NK-92 (cell line): ENCODE data around the gene ZNF398.
A peak's percentile ranks its signal among the peaks of the same experiment; 100 is the strongest.
"Not testable (repeated sequence)": the region's sequence is repeated elsewhere in the genome, so short reads cannot be mapped to it uniquely, and the experiment has no call there.

ENCODE experiments used
- DNase-seq: peaks from one replicate; lab custom pipeline; 2025; ENCODE audit not compliant: unreplicated experiment; lab: John Stamatoyannopoulos, UW

The ZNF398 gene, protein sequence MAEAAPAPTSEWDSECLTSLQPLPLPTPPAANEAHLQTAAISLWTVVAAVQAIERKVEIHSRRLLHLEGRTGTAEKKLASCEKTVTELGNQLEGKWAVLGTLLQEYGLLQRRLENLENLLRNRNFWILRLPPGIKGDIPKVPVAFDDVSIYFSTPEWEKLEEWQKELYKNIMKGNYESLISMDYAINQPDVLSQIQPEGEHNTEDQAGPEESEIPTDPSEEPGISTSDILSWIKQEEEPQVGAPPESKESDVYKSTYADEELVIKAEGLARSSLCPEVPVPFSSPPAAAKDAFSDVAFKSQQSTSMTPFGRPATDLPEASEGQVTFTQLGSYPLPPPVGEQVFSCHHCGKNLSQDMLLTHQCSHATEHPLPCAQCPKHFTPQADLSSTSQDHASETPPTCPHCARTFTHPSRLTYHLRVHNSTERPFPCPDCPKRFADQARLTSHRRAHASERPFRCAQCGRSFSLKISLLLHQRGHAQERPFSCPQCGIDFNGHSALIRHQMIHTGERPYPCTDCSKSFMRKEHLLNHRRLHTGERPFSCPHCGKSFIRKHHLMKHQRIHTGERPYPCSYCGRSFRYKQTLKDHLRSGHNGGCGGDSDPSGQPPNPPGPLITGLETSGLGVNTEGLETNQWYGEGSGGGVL

DNA sequence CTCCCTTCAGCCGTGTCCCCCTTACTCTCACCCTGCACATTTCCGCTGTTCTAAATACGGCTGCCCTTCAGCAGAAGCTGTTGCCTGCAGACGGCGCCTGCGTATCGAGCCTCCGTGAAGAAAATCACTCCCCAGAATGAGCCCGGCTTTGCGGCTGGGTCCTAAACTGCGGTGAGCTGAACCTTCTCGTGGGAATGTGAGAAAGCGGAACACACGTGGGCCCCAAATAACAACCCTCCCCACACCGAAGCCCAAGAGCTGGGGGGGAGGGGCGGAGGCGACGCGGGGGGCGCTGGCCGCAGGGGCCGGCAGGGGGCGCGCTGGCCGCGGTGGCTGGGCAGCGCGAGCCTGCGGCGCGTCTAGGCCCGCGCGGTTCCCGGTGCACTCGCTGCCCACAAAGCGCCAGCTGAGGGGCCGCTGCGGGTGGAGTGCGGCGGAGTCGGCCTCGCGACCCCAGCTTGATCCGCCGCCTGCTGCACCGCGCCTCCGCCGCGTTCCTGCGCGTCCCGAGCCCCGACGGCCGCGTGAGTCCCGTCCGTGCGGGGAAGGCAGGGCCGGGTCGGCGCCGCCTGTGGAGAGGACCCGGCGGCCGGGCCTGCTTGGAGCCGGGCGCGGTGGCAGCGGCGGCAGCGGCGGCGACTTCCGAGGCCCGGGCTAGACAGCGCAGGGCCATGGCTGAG, at the start of gene ZNF398:
TSS of gene ZNF398 (plus strand) at position 382 of the 680 bp plus-strand sequence. CDS start at position 672, 290 bp downstream.
- no peak for DNase-seq

DNA sequence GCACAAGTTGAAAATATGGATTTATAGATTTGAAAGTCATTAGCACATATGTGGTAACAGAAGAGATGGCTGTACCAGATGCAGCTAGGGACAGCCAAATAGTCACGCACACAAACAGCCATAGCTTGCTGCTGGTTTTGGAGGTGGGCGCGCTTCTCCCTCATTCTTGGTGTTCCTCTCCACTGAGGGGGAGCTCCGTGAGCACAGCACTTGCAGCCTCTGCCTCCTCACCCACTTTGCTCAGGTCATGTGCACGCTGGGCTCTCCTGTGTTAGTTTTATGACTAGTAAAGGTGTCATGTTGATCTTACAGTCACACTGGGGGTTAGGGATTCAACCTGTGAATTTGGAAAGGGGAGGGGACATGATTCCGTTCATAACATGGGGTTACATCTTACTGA, 48.2 kb upstream of the ZNF398 start:
- no peak for DNase-seq

DNA sequence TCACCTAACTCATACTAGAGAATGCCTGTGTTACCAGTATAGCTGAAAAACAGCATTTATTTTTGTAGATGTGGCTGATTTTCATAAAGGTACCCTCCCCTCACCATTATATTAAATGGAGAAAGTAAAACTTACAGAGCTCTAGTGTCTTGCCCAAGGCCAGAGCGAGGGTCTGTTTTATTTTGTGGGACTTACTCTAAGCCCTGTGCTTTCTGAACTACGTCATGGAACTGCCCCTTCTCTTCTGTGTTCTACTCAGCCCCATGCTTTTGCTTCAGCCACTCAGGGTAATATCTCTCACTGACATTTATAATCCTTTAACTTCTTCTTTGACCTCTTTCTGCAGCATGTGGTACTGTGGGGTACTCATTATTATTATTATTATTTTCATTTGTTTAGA, 46.4 kb upstream of the ZNF398 start:
- no peak for DNase-seq

DNA sequence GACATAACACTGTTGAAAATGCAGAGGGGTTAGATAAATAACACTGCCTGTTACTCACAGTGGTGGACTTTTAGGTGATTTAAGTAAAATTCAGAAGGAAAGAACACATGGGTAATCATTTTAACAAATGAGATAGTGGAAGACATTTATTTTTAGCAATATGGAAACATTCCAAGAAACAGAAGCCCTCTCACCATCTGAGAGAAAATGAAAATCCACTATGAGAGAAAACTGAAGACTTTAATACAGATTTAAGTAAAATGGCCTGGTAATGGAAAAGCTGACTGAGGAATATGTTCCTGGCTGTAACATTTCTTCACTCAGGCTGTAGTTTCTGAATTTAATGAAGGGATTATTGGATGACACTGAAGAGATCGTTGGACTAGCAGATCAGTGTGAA, 44.6 kb upstream of the ZNF398 start:
- DNase-seq: no peak

DNA sequence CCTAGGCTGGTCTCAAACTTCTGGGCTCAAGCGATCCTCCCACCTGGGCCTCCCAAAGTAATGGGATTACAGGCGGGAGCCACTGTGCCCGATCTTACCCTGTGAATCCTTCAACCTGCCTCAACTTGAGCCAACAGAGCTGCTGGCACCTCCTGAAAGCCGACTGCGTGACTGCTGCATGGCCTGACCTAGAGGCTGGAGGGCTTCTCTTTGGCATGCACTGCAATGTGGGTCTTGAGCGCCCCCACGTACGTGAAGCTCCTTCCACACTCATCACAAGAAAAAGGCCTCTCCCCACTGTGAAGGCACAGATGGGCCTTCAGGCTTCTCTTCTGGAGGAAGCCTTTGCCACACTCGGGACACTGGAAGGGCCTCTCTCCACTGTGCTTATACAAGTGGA, 43.8 kb upstream of the ZNF398 start:
- no peak for DNase-seq

DNA sequence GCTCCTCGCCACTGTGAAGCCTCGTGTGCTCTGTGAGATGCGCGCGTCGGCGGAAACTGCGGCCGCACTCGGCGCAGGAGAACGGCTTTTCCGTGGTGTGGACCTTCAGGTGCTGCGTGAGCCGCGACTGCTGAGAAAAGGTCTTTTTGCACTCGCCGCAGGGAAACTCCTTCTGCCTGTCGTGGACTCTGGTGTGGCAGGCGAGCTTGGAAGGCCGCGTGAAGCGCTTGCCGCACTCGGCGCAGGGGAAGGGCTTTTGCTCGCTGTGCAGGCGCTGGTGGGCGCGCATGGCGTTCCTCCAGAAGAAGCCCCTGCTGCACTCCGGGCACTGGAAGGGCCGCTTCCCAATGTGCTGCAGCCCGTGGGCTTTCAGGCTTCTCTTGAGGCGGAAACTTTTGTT, 43.0 kb upstream of the ZNF398 start:
- no peak for DNase-seq

DNA sequence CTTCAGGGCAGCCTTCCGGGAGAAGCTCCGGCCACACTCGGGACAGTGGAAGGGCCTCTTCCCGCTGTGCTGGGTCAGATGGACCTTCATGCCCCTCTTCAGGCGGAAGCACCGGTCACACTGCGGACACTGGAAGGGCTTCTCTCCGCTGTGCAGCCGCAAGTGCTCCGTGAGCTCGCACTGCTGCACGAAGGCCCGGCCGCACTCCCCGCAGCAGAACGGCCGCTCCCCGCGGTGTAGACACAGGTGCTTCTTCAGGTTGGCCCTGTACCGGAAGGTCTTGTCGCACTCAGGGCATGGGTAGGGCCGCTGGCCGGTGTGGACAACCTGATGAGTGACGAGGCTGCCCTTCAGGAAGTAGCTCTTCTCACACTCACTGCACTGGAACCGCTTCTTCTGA, 42.5 kb upstream of the ZNF398 start:
- no peak for DNase-seq

DNA sequence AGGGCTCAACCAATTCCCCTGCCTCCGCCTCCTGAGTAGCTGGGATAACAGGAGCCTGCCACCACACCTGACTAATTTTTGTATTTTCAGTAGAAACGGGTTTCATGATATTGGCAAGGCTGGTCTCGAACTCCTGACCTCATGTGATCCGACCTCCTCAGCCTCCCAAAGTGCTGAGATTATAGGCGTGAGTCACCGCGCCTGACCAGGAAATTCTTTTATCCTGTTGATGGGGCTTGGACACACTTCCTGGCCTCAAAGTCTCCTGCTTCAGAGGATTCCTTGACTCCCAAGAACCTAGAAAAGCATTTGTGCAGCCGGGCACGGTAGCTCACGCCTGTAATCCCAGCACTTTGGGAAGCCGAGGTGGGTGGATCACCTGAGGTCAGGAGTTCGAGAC, 37.3 kb upstream of the ZNF398 start:
- no peak for DNase-seq

DNA sequence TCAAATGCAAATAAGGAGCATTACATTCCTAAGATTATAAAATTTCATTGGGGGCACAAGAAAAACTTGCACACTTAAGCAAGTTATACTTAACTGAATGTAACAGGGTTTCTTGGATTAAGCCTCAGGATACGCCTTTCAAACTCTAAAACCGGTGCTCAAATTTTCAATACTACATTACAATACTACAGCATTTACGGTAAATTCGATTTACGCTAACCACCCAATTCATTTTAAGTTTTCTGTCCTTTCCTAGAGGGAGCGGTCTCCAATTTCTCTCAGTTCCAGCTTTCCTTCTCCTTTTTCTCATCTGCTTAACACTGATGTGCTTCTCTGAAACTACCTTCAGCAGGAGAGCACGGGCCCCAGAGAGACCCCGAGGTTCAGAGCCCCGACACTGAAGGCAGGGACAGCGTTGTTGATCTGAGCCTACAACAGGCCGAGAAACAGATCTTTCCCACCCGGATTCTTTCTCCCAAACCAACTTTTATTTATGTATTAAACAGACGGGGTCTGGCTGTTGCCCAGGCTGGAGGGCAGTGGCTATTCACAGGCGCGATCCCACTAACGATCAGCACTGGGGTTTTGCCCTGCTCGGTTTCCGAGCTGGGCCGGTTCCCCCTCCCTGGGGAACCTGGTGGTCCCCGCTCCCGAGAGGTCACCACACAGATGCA, 21.9 kb upstream of the ZNF398 start:
- no peak for DNase-seq

DNA sequence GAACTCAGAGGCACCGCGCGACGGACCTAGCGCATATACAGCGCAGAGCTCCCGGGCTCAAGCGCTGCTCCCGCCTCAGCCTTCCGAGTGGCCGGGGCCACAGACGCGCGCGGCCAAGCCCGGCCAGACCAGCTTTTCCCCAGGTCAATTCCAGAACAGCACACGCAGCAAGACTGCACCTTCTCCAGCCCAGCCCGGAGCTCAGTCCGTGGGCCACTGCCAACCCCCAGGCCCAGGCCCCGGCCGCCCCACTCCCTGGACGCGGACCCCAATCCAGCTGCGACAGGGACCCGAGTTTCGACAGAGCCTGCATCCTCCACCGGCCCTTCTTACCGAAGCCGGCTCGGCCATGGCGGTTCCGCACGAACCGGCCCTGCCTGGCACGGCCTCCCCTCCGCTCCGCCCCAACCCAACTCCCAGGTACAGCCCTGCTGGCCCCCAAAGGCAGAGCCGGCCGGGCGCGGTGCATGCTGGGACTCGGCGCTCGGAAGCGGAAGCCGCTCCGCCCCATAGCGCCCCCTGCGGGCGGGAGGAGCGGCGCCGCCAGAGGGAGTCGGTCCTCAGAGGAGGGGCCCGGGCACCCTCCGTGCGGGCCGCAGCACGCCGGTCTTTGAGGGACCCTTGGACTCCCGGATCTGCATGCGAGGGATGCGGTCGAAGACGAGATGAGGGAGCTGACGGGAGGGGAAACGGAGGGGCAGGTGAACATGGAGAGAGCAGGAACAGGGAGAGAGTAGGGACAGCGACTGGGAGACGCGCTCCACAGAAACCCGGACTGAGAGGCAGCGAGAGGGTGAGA, 21.2 kb upstream of the ZNF398 start, which contains the start of gene ZNF425:
TSS of gene ZNF425 (minus strand) at position 462 of the 799 bp plus-strand sequence. CDS start at position 351, 111 bp downstream.
- DNase-seq: peak; percentile 38

DNA sequence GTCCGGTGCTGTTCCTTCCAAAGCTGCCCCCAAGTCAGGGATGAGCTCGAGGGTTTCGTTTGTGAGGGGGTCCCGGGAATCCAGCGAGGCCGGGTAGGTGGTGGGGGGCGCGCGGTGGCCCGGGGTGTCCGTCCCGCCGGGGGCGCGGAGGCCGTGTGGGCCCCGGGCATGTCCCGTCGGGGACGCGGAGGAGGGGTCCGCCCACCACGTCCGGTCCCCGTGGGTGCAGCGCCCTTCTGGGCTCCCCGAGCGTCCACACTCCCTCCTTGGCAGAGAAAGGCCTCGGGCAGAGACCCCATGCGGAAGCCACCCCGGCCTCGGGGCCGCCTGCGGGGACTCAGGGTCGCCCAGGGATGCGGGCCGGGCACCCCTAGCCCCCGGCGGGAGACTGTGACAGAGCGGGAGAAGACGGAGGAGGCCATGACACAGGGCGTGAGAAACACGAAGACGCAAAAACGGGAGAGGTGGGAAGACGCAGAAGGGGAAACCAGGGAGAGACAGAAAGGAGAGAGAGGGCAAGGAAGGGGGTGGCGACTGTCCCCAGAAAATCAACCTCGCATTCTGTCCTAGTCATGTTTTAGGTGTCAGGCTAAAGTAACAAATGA, 20.5 kb upstream of the ZNF398 start:
- no peak for DNase-seq

DNA sequence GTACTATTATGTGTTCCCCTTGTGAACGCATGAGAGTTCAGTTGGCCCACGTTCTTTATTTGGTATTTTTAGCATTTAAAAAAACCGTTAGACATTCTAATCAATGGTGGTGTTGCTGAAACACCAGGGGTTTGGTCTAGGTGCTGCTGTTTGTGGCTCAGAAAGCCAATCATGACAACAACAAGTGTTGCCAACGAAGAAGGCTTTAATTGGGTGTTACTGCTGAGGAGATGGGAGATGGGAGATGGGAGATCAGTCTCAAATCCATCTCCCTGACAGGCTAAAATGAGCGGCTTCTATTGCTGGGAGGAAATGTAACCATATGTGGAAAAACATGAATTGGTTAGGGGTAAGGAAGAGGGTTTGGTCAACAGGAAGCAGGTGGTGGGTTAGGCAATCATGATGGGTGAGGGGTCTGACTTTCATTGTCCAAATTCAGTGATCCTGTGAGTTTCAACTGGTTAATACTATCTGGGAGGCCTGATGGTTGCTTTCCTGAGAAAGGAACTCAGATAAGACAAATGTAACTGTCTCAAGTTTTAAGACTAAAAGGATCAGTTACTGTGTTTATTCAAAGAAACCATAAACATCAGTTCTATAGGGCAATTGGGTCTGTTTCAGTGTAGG, 16.6 kb upstream of the ZNF398 start:
- no peak for DNase-seq

DNA sequence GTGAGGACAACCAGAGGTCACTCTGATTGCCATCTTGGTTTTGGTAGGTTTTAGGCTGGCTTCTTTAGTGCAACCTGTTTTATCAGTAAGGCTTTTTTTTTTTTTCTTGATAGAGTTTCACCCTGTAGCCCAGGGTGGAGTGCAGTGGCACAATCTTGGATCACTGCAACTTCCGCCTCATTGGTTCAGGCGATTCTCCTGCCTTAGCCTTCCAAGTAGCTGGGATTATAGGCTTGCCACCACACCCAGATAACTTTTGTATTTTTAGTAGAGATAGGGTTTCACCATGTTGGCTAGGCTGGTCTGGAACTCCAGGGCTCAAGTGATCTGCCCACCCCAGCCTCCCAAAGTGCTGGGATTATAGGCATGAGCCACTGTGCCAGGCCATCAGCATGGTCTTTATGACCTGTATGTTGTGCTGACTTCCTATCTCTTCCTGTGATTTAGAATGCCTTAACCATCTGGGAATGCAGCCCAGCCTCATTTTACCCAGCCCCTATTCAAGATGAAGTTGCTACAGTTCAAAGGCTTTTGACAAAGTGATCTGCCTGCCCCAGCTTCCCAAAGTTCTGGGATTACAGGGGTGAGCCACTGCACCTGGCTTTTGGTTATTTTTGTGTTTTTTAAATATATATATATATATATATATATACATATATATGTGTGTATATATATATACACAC, 14.1 kb upstream of the ZNF398 start:
- DNase-seq: no peak

DNA sequence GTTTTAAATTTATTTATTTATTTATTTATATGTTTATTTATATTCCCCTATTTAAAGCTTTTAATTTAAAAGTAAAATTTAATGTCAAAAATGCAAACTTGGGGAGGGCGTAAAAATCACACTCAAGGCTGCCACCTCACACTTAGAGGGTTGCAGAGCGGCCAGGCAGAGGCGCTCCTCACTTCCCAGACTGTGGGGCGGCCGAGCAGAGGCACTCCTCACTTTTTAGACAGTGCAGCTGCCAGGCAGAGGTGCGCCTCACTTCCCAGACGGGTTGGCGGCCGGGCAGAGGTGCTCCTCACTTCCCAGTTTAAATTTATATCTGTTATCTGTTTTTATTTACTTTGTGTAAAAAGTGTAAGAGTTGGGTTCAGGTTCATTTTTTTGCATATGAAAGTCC, 11.1 kb upstream of the ZNF398 start:
- DNase-seq: no peak

DNA sequence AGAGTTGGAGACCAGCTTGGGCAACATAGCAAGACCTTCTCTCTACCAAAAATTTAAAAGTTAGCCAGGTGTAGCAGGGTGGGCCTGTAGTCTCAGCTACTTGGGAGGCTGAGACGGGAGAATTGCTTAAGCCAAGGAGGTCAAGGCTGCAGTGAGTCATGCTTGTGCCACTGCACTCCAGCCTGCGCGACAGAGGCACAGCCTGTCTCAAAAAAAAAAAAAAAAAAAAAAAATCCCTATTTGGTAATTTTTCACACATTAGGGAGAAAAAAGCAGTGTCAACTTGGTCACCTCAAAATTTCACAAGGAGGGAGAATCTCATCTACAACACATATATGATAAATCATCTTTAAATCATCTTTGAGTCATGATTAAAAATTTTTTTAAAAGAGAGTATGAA, 6.4 kb upstream of the ZNF398 start:
- DNase-seq: no peak

DNA sequence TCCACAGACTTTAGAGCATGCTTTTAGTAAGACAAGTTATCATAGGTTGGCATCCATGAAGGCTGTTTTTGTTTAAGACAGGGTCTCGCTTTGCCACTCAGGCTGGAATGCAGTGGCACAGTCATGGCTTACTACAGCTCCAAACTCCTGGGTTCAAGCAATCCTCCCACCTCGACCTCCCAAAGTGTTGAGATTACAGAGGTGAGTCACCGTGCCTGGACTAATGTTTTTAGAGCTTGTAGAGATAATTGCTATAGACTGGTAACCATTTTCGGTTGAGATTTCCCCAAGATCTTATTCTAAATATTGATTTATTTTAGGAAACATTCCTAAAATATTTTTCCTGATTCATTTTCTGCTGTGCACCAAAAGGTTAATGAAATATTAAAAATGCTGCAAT, 5.4 kb upstream of the ZNF398 start:
- DNase-seq: no peak

DNA sequence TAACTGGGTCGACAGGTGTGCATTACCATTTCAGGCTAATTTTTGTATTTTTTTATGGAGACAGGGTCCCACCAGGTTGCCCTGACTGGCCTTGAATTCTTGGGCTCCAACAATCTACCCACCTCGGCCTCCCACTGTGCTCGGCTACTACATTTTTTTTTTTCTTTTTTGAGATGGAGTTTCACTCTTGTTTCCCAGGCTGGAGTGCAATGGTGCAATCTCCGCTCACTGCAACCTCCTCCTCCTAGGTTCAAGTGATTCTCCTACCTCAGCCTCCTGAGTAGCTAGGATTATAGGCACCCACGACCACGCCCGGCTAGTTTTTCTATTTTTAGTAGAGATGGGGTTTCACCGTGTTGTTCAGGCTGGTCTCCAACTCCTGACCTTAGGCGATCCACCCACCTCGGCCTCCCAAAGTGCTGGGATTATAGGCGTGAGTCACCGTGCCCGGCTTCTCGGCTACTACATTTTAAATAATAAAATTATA, 2.8 kb upstream of the ZNF398 start:
- DNase-seq: not testable (repeated sequence)

DNA sequence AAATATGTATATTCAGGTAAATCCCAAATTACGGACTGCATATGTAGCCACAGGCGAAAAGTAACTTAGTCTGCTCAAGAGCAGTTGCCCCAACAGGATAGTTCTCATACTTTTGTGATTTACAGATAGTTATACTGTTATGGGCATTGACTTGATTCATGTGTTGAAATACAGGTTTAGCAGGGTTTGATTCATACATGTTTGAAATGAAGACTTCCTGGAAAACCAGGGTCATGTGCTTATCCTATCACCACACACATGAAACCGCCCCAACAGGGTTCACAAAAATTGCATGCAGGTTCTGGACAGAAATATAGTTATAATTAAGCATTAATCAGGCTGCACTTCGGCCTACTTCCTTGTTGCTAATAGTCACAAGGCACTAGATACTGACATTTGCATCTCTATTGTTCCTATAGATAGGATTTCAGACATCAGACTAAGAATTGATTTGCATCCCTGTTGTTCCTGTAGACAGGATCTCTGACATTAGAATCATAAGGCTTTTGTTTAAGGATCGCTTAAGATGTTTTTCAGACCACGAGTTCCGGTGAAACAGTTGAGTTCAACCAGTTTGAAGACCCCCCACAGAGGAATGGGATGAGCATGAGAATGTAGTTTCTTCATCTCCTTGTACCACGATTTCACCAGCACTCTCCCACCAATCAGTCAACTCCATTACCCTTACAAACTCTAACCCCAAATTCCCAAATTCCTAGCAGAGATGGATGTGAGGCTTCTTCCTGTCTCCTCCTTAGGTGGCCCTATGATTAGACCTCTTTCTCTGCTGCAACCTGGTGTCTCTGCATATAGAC, 2.0 kb upstream of the ZNF398 start:
- DNase-seq: no peak
